HepG2 (cell line): ENCODE data around the gene ECEL1. TPM values are rescaled to one million over a fixed set of nuclear protein-coding genes. Genes with fewer than 3 reads are reported as not detected.

Source experiments
- ATAC-seq: fragments of 200-7000 bp; cut with Tn5 transposase; 3 replicates; pipeline ENCODE4 v1.9.1; 2020; ENCODE audit warnings: mild to moderate bottlenecking, moderate library complexity
- BruUV-seq: library from RNA; stranded (reverse); fragments of 400-500 nt; replicated peaks from 2 replicates; lab custom pipeline; 2021; lab: Mats Ljungman, UMichigan
- CTCF ChIA-PET: fragments of 300-600 bp; formaldehyde crosslinking; extraction: SDS; loops from one replicate; lab custom pipeline; 2021; ENCODE audit warnings: low total read pairs, inconsistent platforms, low intra/inter-chr PET ratio; lab: Yijun Ruan, JAX
- POLR2A ChIA-PET: fragments of 350-600 bp; sonication (Branson Sonifier 250); formaldehyde crosslinking; loops from one replicate; lab custom pipeline; 2020; ENCODE audit warnings: antibody characterized with exemption, inconsistent platforms; lab: Yijun Ruan, JAX
- DNase-seq: peaks from one replicate; pipeline ENCODE4 v3.0.0-alpha.2; 2015; ENCODE audit warnings: low spot score
- FAIRE-seq: peaks from 3 replicates; lab custom pipeline; 2011; peaks lifted over from hg19 to GRCh38; lab: Jason Lieb, UNC
- H2AFZ ChIP-seq: one replicate; pipeline ENCODE4 v1.6.1; 2011; ENCODE audit warnings: low read length, inconsistent platforms
- H3K27ac ChIP-seq: fragments of 300-600 bp; 3 replicates; pipeline ENCODE4 v1.8.0; 2011; ENCODE audit warnings: mixed run types, mild to moderate bottlenecking, mixed read lengths, low read length, inconsistent platforms; ENCODE audit not compliant: insufficient read depth; ENCODE audit errors: extremely low read length
- H3K27me3 ChIP-seq, 2 experiments: fragments of 200-600 bp in 1 of 2; 2 replicates in 1 of 2; 3 replicates in 1 of 2; pipeline versions ENCODE4 v1.6.0 to v1.8.0; 2011; ENCODE audit warnings: low read length in 2 of 2, mild to moderate bottlenecking in 2 of 2, moderate library complexity in 2 of 2, inconsistent platforms in 1 of 2; ENCODE audit not compliant: insufficient read depth in 2 of 2, control insufficient read depth in 1 of 2
- H3K36me3 ChIP-seq, 2 experiments: fragments of 200-600 bp in 1 of 2; replicated peaks in 1 of 2; 2 replicates in 1 of 2; 3 replicates in 1 of 2; pipeline versions ENCODE4 v1.5.1 to v1.8.0; 2011; ENCODE audit warnings: low read length in 2 of 2, inconsistent platforms in 1 of 2; ENCODE audit not compliant: insufficient read depth in 2 of 2, control insufficient read depth in 1 of 2
- H3K4me1 ChIP-seq: 2 replicates; pipeline ENCODE4 v1.5.1; 2012; ENCODE audit warnings: low read length, inconsistent platforms; ENCODE audit not compliant: insufficient read depth
- H3K4me2 ChIP-seq: 2 replicates; pipeline ENCODE4 v1.6.0; 2011; ENCODE audit warnings: low read depth, low read length, inconsistent platforms
- H3K4me3 ChIP-seq, 3 experiments: fragments of 200-600 bp in 1 of 3; sonication (generic), shearing (Covaris generic) in 1 of 3; replicated peaks in 1 of 3; 2 replicates each; pipeline ENCODE4 v1.5.1; 2011 to 2016; ENCODE audit warnings: low read length in 3 of 3, inconsistent platforms in 2 of 3, low read depth in 2 of 3, mild to moderate bottlenecking in 2 of 3, control low read depth in 1 of 3, mixed read lengths in 1 of 3; ENCODE audit not compliant: insufficient read depth in 1 of 3
- H3K79me2 ChIP-seq: one replicate; pipeline ENCODE4 v1.6.1; 2011; ENCODE audit warnings: low read length, inconsistent platforms; ENCODE audit not compliant: insufficient read depth
- H3K9ac ChIP-seq: 2 replicates; pipeline ENCODE4 v1.6.0; 2011; ENCODE audit warnings: mild to moderate bottlenecking, low read depth, low read length, inconsistent platforms; ENCODE audit not compliant: insufficient read depth
- H3K9me3 ChIP-seq: 2 replicates; pipeline ENCODE4 v1.5.1; 2012; ENCODE audit warnings: mild to moderate bottlenecking, low read length
- H4K20me1 ChIP-seq: 2 replicates; pipeline ENCODE4 v1.6.0; 2011; ENCODE audit warnings: inconsistent platforms, mild to moderate bottlenecking, low read length, moderate library complexity; ENCODE audit not compliant: insufficient read depth
- POGZ ChIP-seq: sonication (generic); formaldehyde crosslinking; IDR thresholded peaks from 2 replicates; pipeline ENCODE4 v1.4.0; 2020; ENCODE audit warnings: mild to moderate bottlenecking, missing genetic modification reagents
- SNAI1 ChIP-seq: sonication (generic); formaldehyde crosslinking; IDR thresholded peaks from 2 replicates; pipeline ENCODE4 v1.5.0; 2020; ENCODE audit warnings: mild to moderate bottlenecking, missing genetic modification reagents, borderline replicate concordance
- SYNCRIP ChIP-seq: fragments of 200-400 bp; formaldehyde crosslinking; IDR thresholded peaks from 2 replicates; pipeline ENCODE4 v1.6.1; 2018; ENCODE audit warnings: mild to moderate bottlenecking, low read depth, low read length; ENCODE audit not compliant: insufficient read depth
- ZNF430 ChIP-seq: sonication (generic); formaldehyde crosslinking; IDR thresholded peaks from 2 replicates; pipeline ENCODE4 v1.9.0; 2021; ENCODE audit warnings: mild to moderate bottlenecking, missing genetic modification reagents
- ZNF563 ChIP-seq: sonication (generic); formaldehyde crosslinking; IDR thresholded peaks from 2 replicates; pipeline ENCODE4 v1.8.0; 2022; ENCODE audit warnings: mild to moderate bottlenecking, moderate library complexity, missing genetic modification reagents
- ZNF687 ChIP-seq: sonication (generic); formaldehyde crosslinking; IDR thresholded peaks from 2 replicates; pipeline ENCODE4 v1.5.1; 2020; ENCODE audit warnings: mild to moderate bottlenecking, missing genetic modification reagents, moderate library complexity
- WGBS: methylation state at CpG from one replicate; pipeline ENCODE4 v1.1.6; 2017; ENCODE audit warnings: low lambda C conversion rate; 5-methylcytosine and 5-hydroxymethylcytosine counted together
- in situ Hi-C: cut with HindIII; loops from 2 replicates; pipeline ENCODE4 v1.10.0; 2017; ENCODE audit warnings: low pct_unique_long_range_greater_than_20kb; ENCODE audit not compliant: extremely low pct_ligation_motif_present
- intact Hi-C: fragments of 100-400 bp; cut with micrococcal nuclease; formaldehyde crosslinking; loops from one replicate; pipeline ENCODE4 v1.10.0; 2022; ENCODE audit not compliant: unreplicated experiment
- polyA plus RNA-seq, 8 experiments: library from polyadenylated mRNA; depleted of rRNA in 3 of 8; stranded (reverse) in 7 of 8; unstranded in 1 of 8; fragments of >200 nt; fragmentation: Illumina TruSeq in 4 of 8; extraction: Trizol in 4 of 8; gene quantifications; 2 replicates each; pipeline versions ENCODE4 v1.2.1 to v1.2.3, GENCODE V29; 2011 to 2016; ENCODE audit warnings: low read depth in 4 of 8, missing spikeins in 1 of 8, mixed read lengths in 1 of 8; ENCODE audit not compliant: insufficient read depth in 1 of 8
- total RNA-seq, 5 experiments: library from RNA; depleted of rRNA; stranded (reverse); fragments of >200 nt; fragmentation: Illumina TruSeq; extraction: Trizol; gene quantifications; 2 replicates each; pipeline ENCODE4 v1.2.3, GENCODE V29; 2016; ENCODE audit warnings: low read depth in 1 of 5

ECEL1 gene
- total and polyA plus RNA-seq, 2 of the 13 experiments (the other 11 are each of a cell fraction or from before 2014, with no cell fraction given) = not detected

GRCh38 chr2:232534940-232535651 is 47.5 kb upstream of the ECEL1 start:
- no TSS peak for BruUV-seq
- DNase-seq (no peak), FAIRE-seq (no peak), ATAC-seq (peak; percentile 17)
- WGBS = 13% methylated on average over 10 of the region's 14 CpGs
- CTCF ChIA-PET = no interaction called here
- H3K4me3 ChIP-seq = no peak overlapping the region; a peak in 1 of 6 replicates
- H3K4me1 ChIP-seq = 0 out of 2 replicates have a peak, but pooled peaks cover 6% of the 10 kb centered on the region
- intact Hi-C loops = no loop called here
- no peaks in the 10 kb centered on the region for H3K79me2 ChIP-seq
- POLR2A ChIA-PET = no interaction called here
- in situ Hi-C loops = no loop called here
- no peak overlapping the region for H2AFZ ChIP-seq
- H3K36me3 ChIP-seq = no peaks in the 10 kb centered on the region
- no peak overlapping the region for H3K27ac ChIP-seq
- H4K20me1 ChIP-seq = no peaks in the 10 kb centered on the region
- H3K9me3 ChIP-seq = peaks cover 7% of the 10 kb centered on the region
- peaks cover 7 to 34% of the 10 kb centered on the region in 2 experiments; a peak in 4 of 5 replicates for H3K27me3 ChIP-seq
- 0 out of 2 replicates have a peak, but pooled peaks have one; percentile 37 for TF ChIP-seq ZNF563
- TF ChIP-seq POGZ (CRISPR knock-in tag) = no peak
- TF ChIP-seq ZNF430 = no peak
- TF ChIP-seq SNAI1 (CRISPR knock-in tag) = no peak
- H3K9ac ChIP-seq = no peak overlapping the region
- H3K4me2 ChIP-seq = peak overlapping the region; percentile 6; the same call in 1 of the 2 replicates

- TF ChIP-seq SYNCRIP (no peak), ZNF687 (0 out of 2 replicates have a peak, but pooled peaks have one; percentile 11)
- Histone ChIP-seq H3K79me2 (no peaks in the 10 kb centered on the region), H2AFZ (no peak overlapping the region), H3K36me3 (no peaks in the 10 kb centered on the region), H4K20me1 (no peaks in the 10 kb centered on the region), H3K4me1 (0 out of 2 replicates have a peak, but pooled peaks cover 6% of the 10 kb centered on the region), H3K4me3 (no peak overlapping the region), H3K27ac (no peak overlapping the region), H3K4me2 (no peak overlapping the region), H3K27me3 (peaks cover 11 to 44% of the 10 kb centered on the region in 2 experiments; a peak in 4 of 5 replicates), H3K9me3 (peaks cover 7% of the 10 kb centered on the region), H3K9ac (no peak overlapping the region)
- FAIRE-seq (no peak), DNase-seq (no peak), ATAC-seq (peak; percentile 2; the same call in 1 of the 3 replicates)
- CTCF ChIA-PET = no interaction called here
- intact Hi-C loops = no loop called here
- BruUV-seq = no TSS peak
- WGBS = 22% methylated on average over 11 of the region's 13 CpGs
- POLR2A ChIA-PET = no interaction called here
- in situ Hi-C loops = no loop called here
Observed at GRCh38 chr2:232533944-232534710, 46.5 kb upstream of the ECEL1 start.
